IPS-20b (cell line): ENCODE measurements around the gene GASK1A.

ENCODE experiments used
- H3K27ac ChIP-seq: one replicate; pipeline ENCODE4 v1.5.1; 2013; ENCODE audit warnings: low read length
- H3K27me3 ChIP-seq: 2 replicates; pipeline ENCODE4 v1.6.1; 2013; ENCODE audit warnings: mild to moderate bottlenecking, low read length, inconsistent platforms; ENCODE audit not compliant: insufficient read depth
- H3K36me3 ChIP-seq: 2 replicates; pipeline ENCODE4 v1.6.1; 2013; ENCODE audit warnings: low read depth, mild to moderate bottlenecking, inconsistent platforms, low read length, moderate library complexity; ENCODE audit not compliant: insufficient read depth
- H3K4me1 ChIP-seq: 2 replicates; pipeline ENCODE4 v1.6.1; 2013; ENCODE audit warnings: mild to moderate bottlenecking, control low read depth, inconsistent platforms, low read length, moderate library complexity; ENCODE audit not compliant: insufficient read depth
- H3K4me3 ChIP-seq: 2 replicates; pipeline ENCODE4 v1.5.1; 2013; ENCODE audit warnings: mild to moderate bottlenecking, low read length, inconsistent platforms
- H3K9ac ChIP-seq: 2 replicates; pipeline ENCODE4 v1.6.1; 2013; ENCODE audit warnings: low read depth, mild to moderate bottlenecking, inconsistent platforms, low read length, moderate library complexity
- H3K9me3 ChIP-seq: 2 replicates; pipeline ENCODE4 v1.6.1; 2013; ENCODE audit warnings: mild to moderate bottlenecking, low read depth, low read length, inconsistent platforms; ENCODE audit not compliant: insufficient read depth

Gene GASK1A

GRCh38 chr3:43015572-43015971 lies 36.5 kb downstream of the GASK1A start:
- H3K36me3 ChIP-seq: no peaks in the 10 kb centered on the region
- H3K27me3 ChIP-seq: no peaks in the 10 kb centered on the region
- H3K27ac ChIP-seq: no peak overlapping the region
- no peaks in the 10 kb centered on the region for H3K4me1 ChIP-seq
- H3K9ac ChIP-seq: no peak overlapping the region
- H3K4me3 ChIP-seq: no peak overlapping the region
- peaks cover 10% of the 10 kb centered on the region for H3K9me3 ChIP-seq

DNA sequence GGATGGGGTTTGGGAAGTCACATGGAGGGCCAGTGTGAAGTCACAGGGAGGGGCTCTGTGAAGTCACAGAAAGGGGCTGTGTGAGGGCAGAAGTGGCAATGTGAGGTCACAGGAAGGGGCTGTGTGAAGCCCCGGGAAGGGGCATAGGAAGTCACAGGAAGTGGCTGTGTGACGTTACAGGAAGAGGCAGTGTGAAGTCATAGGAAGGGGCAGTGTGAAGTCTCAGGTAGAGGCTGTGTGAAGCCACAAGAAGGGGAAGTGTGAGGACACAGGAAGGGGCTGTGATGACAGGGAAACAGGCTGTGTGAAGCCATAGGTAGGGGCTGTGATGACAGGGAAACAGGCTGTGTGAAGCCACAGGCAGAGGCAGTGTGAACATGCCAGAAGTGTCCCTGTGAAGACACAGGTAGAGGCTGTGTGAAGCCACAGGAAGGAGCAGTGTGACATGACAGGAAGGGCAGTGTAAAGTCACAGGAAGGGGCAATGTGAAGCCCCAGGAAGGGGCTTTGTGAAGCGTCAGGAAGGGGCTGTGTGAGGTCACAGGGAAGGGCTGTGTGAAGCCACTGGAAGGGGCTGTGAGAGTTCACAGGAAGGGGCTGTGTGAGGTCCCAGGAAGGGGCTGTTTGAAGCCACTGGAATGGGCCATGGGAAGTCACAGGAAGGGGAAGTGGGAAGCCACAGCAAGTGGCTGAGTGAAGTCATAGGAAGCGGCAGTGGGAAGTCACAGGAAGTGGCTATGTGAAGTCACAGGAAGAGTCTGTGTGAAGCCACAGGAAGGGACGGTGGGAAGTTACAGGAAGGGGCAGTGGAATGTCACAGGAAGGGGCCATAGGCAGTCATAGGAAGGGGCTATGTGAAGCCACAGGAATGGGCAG lies 37.1 kb downstream of the GASK1A start:
- H3K27me3 ChIP-seq: no peaks in the 10 kb centered on the region
- no peak overlapping the region for H3K4me3 ChIP-seq
- no peak overlapping the region for H3K9ac ChIP-seq
- peaks cover 10% of the 10 kb centered on the region for H3K9me3 ChIP-seq
- no peaks in the 10 kb centered on the region for H3K36me3 ChIP-seq
- H3K4me1 ChIP-seq: no peaks in the 10 kb centered on the region
- no peak overlapping the region for H3K27ac ChIP-seq

GRCh38 chr3:43017004-43017403 lies 37.9 kb downstream of the GASK1A start:
- Histone ChIP-seq H3K27me3 (no peaks in the 10 kb centered on the region), H3K4me1 (no peaks in the 10 kb centered on the region), H3K9ac (no peak overlapping the region), H3K4me3 (no peak overlapping the region), H3K27ac (no peak overlapping the region), H3K36me3 (no peaks in the 10 kb centered on the region), H3K9me3 (peaks cover 10% of the 10 kb centered on the region)

DNA sequence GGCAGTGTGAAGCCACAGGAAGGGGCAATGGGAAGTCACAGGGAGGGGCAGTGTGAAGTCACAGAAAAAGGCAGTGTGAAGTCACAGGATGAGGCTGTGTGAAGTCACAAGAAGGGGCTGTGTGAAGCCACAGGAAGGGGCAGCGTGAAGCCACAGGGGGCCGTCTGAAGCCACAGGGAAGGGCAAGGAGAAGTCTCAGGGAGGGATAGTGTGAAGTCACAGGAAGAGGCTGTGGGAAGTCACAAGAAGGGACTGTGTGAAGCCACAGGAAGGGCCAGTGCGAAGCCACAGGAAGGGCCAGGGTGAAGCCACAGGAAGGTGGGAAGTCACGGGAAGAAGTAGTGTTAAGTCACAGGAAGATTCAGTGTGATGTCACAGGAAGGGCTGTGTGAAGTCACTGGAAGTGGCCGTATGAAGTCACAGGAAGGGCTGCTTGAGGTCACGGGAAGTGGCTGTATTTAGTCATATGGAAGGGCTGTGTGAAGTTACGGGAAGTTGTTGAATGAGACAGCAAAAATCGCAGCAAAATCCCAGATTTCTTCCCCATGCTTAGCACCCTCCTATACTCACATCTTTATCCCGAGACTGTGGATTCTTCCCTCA lies 38.6 kb downstream of the GASK1A start:
- no peak overlapping the region for H3K4me3 ChIP-seq
- no peak overlapping the region for H3K9ac ChIP-seq
- H3K27me3 ChIP-seq: no peaks in the 10 kb centered on the region
- no peaks in the 10 kb centered on the region for H3K36me3 ChIP-seq
- peaks cover 10% of the 10 kb centered on the region for H3K9me3 ChIP-seq
- no peak overlapping the region for H3K27ac ChIP-seq
- no peaks in the 10 kb centered on the region for H3K4me1 ChIP-seq

DNA sequence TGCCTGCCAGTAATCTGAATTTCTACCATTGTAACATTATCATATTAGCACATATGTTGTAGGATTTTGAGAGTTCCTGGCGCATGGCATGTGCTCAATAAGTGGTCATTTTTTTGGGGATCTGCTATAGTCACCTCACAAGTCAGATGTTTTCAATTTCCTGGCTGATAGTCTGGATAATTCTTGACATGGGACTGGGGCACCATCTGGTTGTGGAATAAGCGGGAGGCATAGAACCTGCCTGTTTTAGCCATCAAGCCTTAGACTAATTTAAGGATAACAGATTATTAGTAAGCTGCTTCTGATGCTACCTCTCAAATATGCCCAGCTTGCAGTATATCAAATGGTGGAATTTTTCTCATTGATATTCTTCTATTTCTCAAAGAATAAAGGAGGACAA lies 39.1 kb downstream of the GASK1A start:
- Histone ChIP-seq H3K27me3 (no peaks in the 10 kb centered on the region), H3K9ac (no peak overlapping the region), H3K4me1 (peaks cover under 1% of the 10 kb centered on the region; the same call in 1 of the 2 replicates), H3K36me3 (no peaks in the 10 kb centered on the region), H3K27ac (no peak overlapping the region), H3K4me3 (no peak overlapping the region), H3K9me3 (peaks cover 10% of the 10 kb centered on the region)

DNA sequence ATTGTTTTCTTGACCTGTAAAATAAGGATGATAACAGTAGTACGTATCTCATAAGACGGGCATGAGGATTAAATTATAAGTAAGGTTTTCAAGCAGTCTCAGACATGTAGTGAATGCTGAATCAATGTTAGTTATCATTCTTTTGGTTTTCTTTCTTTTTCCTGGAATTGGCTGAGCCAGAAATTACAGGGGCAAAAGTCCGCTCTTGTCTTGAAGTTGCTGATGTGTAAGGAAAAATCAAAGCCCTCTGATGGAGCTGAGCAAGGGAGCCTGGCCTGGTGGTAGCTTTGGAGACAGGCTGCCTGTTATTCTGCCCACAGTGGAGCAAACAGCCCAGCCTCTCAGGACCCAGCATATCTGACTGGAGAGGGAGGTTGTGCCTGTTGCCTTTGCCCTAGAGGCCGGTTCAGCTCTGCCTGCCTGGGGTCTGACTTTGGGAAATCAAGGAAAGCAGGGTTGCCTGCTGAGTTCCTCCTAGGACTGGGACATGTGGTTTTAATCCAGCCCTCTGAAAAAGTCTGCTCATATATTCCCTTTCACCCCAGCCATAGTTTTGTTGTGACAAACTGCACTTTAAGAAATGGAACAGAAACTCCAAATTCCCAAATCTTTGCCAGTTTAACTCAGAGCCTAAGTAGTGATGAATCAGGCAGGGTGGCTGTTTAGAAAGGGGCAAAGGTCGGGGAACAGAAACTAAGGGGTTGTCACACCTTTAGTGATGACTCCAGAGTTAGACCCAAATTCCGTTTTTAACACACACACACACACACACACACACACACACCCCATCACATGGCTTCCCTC lies 40.1 kb downstream of the GASK1A start:
- 0 out of 2 replicates have a peak, but pooled peaks cover 5% of the 10 kb centered on the region for H3K9me3 ChIP-seq
- no peak overlapping the region for H3K9ac ChIP-seq
- no peak overlapping the region for H3K4me3 ChIP-seq
- H3K36me3 ChIP-seq: no peaks in the 10 kb centered on the region
- peaks cover 3% of the 10 kb centered on the region; the same call in 1 of the 2 replicates for H3K4me1 ChIP-seq
- no peaks in the 10 kb centered on the region for H3K27me3 ChIP-seq
- H3K27ac ChIP-seq: no peak overlapping the region

DNA sequence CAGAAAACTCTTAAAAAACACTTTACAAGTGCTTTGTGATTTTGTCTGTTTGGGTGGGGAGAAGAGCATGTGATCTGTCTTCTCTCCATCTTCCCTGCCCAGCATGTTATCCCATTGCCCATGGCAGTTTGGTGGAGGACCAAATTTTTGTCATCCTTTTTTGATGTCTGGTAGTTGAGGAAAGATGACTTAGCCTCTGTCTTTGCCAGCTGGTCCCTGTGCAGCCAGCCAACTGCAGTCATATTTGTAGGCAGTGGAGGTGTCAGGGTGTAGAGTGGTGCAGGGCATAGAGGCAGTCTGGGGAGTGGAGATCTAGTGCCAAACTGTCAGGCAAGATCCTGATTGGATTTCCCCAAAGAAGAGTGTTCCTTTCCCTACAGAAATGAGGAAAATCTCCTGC lies 40.7 kb downstream of the GASK1A start:
- H3K4me1 ChIP-seq: peaks cover 3% of the 10 kb centered on the region; the same call in 1 of the 2 replicates
- H3K27me3 ChIP-seq: no peaks in the 10 kb centered on the region
- no peak overlapping the region for H3K27ac ChIP-seq
- no peak overlapping the region for H3K4me3 ChIP-seq
- H3K9me3 ChIP-seq: 0 out of 2 replicates have a peak, but pooled peaks cover 4% of the 10 kb centered on the region
- no peaks in the 10 kb centered on the region for H3K36me3 ChIP-seq
- H3K9ac ChIP-seq: no peak overlapping the region

- H3K4me1 ChIP-seq: peaks cover 12% of the 10 kb centered on the region
- H3K27me3 ChIP-seq: no peaks in the 10 kb centered on the region
- H3K4me3 ChIP-seq: no peak overlapping the region
- H3K9ac ChIP-seq: no peak overlapping the region
- no peaks in the 10 kb centered on the region for H3K36me3 ChIP-seq
- H3K9me3 ChIP-seq: no peaks in the 10 kb centered on the region
- H3K27ac ChIP-seq: no peak overlapping the region
These were observed 42.1 kb downstream of the GASK1A start for GRCh38 chr3:43021186-43021585.

GRCh38 chr3:43022121-43022520 lies 43.0 kb downstream of the GASK1A start:
- no peak overlapping the region for H3K9ac ChIP-seq
- no peaks in the 10 kb centered on the region for H3K9me3 ChIP-seq
- H3K36me3 ChIP-seq: no peaks in the 10 kb centered on the region
- no peak overlapping the region for H3K4me3 ChIP-seq
- peaks cover 12% of the 10 kb centered on the region for H3K4me1 ChIP-seq
- no peaks in the 10 kb centered on the region for H3K27me3 ChIP-seq
- no peak overlapping the region for H3K27ac ChIP-seq

DNA sequence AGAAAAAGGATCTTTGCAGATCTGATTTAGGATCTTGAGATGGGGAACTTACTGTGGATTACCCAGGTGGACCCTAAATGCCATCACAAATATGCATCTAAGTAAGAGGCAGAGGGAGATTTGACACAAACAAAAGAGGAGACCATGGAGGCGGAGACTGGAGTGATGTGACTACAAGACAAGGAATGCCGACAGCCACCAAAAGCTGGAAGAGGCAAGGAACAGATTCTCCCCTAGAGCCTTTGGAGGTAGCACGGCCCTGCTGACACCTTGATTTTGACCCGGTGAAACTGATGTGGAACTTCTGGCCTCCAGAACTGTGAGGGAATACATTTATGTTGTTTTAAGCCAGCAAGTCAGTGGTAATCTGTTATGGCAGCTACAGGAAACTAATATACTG lies 44.0 kb downstream of the GASK1A start:
- no peak overlapping the region for H3K27ac ChIP-seq
- no peak overlapping the region for H3K9ac ChIP-seq
- peaks cover 12% of the 10 kb centered on the region for H3K4me1 ChIP-seq
- H3K9me3 ChIP-seq: no peaks in the 10 kb centered on the region
- no peaks in the 10 kb centered on the region for H3K36me3 ChIP-seq
- no peaks in the 10 kb centered on the region for H3K27me3 ChIP-seq
- no peak overlapping the region for H3K4me3 ChIP-seq

- no peak overlapping the region for H3K4me3 ChIP-seq
- no peaks in the 10 kb centered on the region for H3K36me3 ChIP-seq
- no peak overlapping the region for H3K27ac ChIP-seq
- no peak overlapping the region for H3K9ac ChIP-seq
- H3K4me1 ChIP-seq: peaks cover 12% of the 10 kb centered on the region
- H3K27me3 ChIP-seq: no peaks in the 10 kb centered on the region
- no peaks in the 10 kb centered on the region for H3K9me3 ChIP-seq
These were observed 44.6 kb downstream of the GASK1A start for GRCh38 chr3:43023746-43024145.
